AG10803 (cell line): Measurements from ENCODE around the gene RND3.

Experiments used
- DNase-seq: peaks from one replicate; pipeline ENCODE4 v3.0.0; 2010; ENCODE audit warnings: low read depth
- H3K4me3 ChIP-seq: 2 replicates; pipeline ENCODE4 v1.5.1; 2011; ENCODE audit warnings: mild to moderate bottlenecking, low read length, control low read depth
- CTCF ChIP-seq: conservative IDR thresholded peaks from 2 replicates; pipeline ENCODE4 v1.5.1; 2011; ENCODE audit warnings: mild to moderate bottlenecking, low read length, control low read depth, inconsistent platforms

RND3 gene

GRCh38 chr2:150485871-150486538 lies 1.5 kb downstream of the RND3 start:
- no peak for TF ChIP-seq CTCF
- DNase-seq = peak; percentile 84
- peak overlapping the region; percentile 95 for H3K4me3 ChIP-seq

GRCh38 chr2:150485114-150485870 lies 2.2 kb downstream of the RND3 start:
- peak; percentile 26 for TF ChIP-seq CTCF
- peak overlapping the region; percentile 95 for H3K4me3 ChIP-seq
- peak; percentile 73 for DNase-seq

- no peak for TF ChIP-seq CTCF
- peak; percentile 57 for DNase-seq
- peak overlapping the region; percentile 95 for H3K4me3 ChIP-seq
These were observed 2.9 kb downstream of the RND3 start for GRCh38 chr2:150484461-150485021.

GRCh38 chr2:150484006-150484405 lies 3.5 kb downstream of the RND3 start:
- peak overlapping the region; percentile 95 for H3K4me3 ChIP-seq
- no peak for DNase-seq
- no peak for TF ChIP-seq CTCF

- H3K4me3 ChIP-seq = peak overlapping the region; percentile 95
- no peak for DNase-seq
- TF ChIP-seq CTCF = no peak
These were observed 3.9 kb downstream of the RND3 start for GRCh38 chr2:150483532-150483931.

- peak; percentile 44 for DNase-seq
- peak overlapping the region; percentile 95 for H3K4me3 ChIP-seq
- TF ChIP-seq CTCF = no peak
These were observed 4.6 kb downstream of the RND3 start for GRCh38 chr2:150482667-150483400.
